T-helper 22 cell (primary cell): ENCODE results near the gene NTM.

ENCODE experiments used
- DNase-seq: peaks from one replicate; pipeline ENCODE4 v3.0.0-alpha.2; 2020; ENCODE audit warnings: low read depth

Gene NTM

GRCh38 chr11:131642756-131643531 lies 272.5 kb downstream of the NTM start:
- no peak for DNase-seq

GRCh38 chr11:131644204-131644795 lies 273.9 kb downstream of the NTM start:
- DNase-seq, result no peak

- DNase-seq, result no peak
Observed at GRCh38 chr11:131645237-131645636, 274.8 kb downstream of the NTM start.

- DNase-seq, result no peak
Observed at GRCh38 chr11:131649856-131650255, 279.4 kb downstream of the NTM start.

- no peak for DNase-seq
Observed at GRCh38 chr11:131652231-131652630, 281.8 kb downstream of the NTM start.

GRCh38 chr11:131653260-131653659 lies 282.8 kb downstream of the NTM start:
- DNase-seq, result no peak

- no peak for DNase-seq
Observed at GRCh38 chr11:131654849-131655248, 284.4 kb downstream of the NTM start.

- DNase-seq, result no peak
Observed at GRCh38 chr11:131656179-131656838, 285.9 kb downstream of the NTM start.

GRCh38 chr11:131656839-131657211 lies 286.4 kb downstream of the NTM start:
- no peak for DNase-seq

- DNase-seq, result no peak
Observed at GRCh38 chr11:131658414-131658813, 288.0 kb downstream of the NTM start.

- DNase-seq, result no peak
Observed at GRCh38 chr11:131658952-131659351, 288.5 kb downstream of the NTM start.

- no peak for DNase-seq
Observed at GRCh38 chr11:131659931-131660330, 289.5 kb downstream of the NTM start.

- no peak for DNase-seq
Observed at GRCh38 chr11:131661132-131661531, 290.7 kb downstream of the NTM start.

- DNase-seq, result no peak
Observed at GRCh38 chr11:131662317-131662972, 292.0 kb downstream of the NTM start.

GRCh38 chr11:131662993-131663392 lies 292.6 kb downstream of the NTM start:
- DNase-seq, result no peak

GRCh38 chr11:131663405-131664200 lies 293.2 kb downstream of the NTM start:
- no peak for DNase-seq

- DNase-seq, result no peak
Observed at GRCh38 chr11:131664293-131664692, 293.9 kb downstream of the NTM start.

- DNase-seq, result no peak
Observed at GRCh38 chr11:131664816-131665215, 294.4 kb downstream of the NTM start.

GRCh38 chr11:131665344-131665968 lies 295.0 kb downstream of the NTM start:
- DNase-seq, result no peak

GRCh38 chr11:131666006-131666405 lies 295.6 kb downstream of the NTM start:
- no peak for DNase-seq

- no peak for DNase-seq
Observed at GRCh38 chr11:131666617-131667016, 296.2 kb downstream of the NTM start.

GRCh38 chr11:131667566-131667965 lies 297.2 kb downstream of the NTM start:
- DNase-seq, result no peak
